ENCODE measurements around the gene GUCD1. TPM values are rescaled to one million over a fixed set of nuclear protein-coding genes. Genes with fewer than 3 reads are reported as not detected.

The GUCD1 gene
- total RNA-seq, 1 experiment from 2014 or later = 112 TPM

GRCh38 chr22:24585461-24585860, 30.5 kb upstream of the GUCD1 start:
- Histone ChIP-seq H3K4me1 (replicated peaks) (peaks cover 13% of the 10 kb centered on the region), H3K36me3 (no peaks in the 10 kb centered on the region), H3K4me3 (no peak overlapping the region), H3K27ac (no peak overlapping the region), H3K27me3 (replicated peaks) (no peaks in the 10 kb centered on the region), H3K9me3 (replicated peaks) (no peaks in the 10 kb centered on the region)
- DNase-seq (ENCODE audit: low read depth in 1 of 2, low spot score in 2 of 2) = no peak

- no peak for DNase-seq (ENCODE audit: low read depth in 1 of 2, low spot score in 2 of 2)
- no peaks in the 10 kb centered on the region for H3K27me3 ChIP-seq (replicated peaks)
- no peak overlapping the region for H3K4me3 ChIP-seq
- peaks cover 13% of the 10 kb centered on the region for H3K4me1 ChIP-seq (replicated peaks)
- no peak overlapping the region for H3K27ac ChIP-seq
- H3K36me3 ChIP-seq = no peaks in the 10 kb centered on the region
- H3K9me3 ChIP-seq (replicated peaks) = no peaks in the 10 kb centered on the region
These were observed 30.0 kb upstream of the GUCD1 start for GRCh38 chr22:24584871-24585411.

- Histone ChIP-seq H3K4me3 (no peak overlapping the region), H3K4me1 (replicated peaks) (peaks cover 13% of the 10 kb centered on the region), H3K9me3 (replicated peaks) (no peaks in the 10 kb centered on the region), H3K27ac (no peak overlapping the region), H3K27me3 (replicated peaks) (no peaks in the 10 kb centered on the region), H3K36me3 (no peaks in the 10 kb centered on the region)
- no peak for DNase-seq (ENCODE audit: low read depth in 1 of 2, low spot score in 2 of 2)
These were observed 29.3 kb upstream of the GUCD1 start for GRCh38 chr22:24584166-24584790.

- no peaks in the 10 kb centered on the region for H3K27me3 ChIP-seq (replicated peaks)
- no peaks in the 10 kb centered on the region for H3K9me3 ChIP-seq (replicated peaks)
- no peak overlapping the region for H3K4me3 ChIP-seq
- H3K36me3 ChIP-seq = no peaks in the 10 kb centered on the region
- peak; percentile 34 to 65 for DNase-seq (ENCODE audit: low read depth in 1 of 2, low spot score in 2 of 2)
- no peak overlapping the region for H3K27ac ChIP-seq
- peaks cover 13% of the 10 kb centered on the region for H3K4me1 ChIP-seq (replicated peaks)
These were observed 28.6 kb upstream of the GUCD1 start for GRCh38 chr22:24583221-24584165.

GRCh38 chr22:24582056-24582814, 27.3 kb upstream of the GUCD1 start:
- H3K4me3 ChIP-seq = no peak overlapping the region
- no peaks in the 10 kb centered on the region; the same call in 1 of the 2 replicates for H3K36me3 ChIP-seq
- DNase-seq (ENCODE audit: low read depth in 1 of 2, low spot score in 2 of 2) = no peak
- H3K9me3 ChIP-seq (replicated peaks) = no peaks in the 10 kb centered on the region
- no peak overlapping the region for H3K27ac ChIP-seq
- no peaks in the 10 kb centered on the region for H3K27me3 ChIP-seq (replicated peaks)
- H3K4me1 ChIP-seq (replicated peaks) = peaks cover 13% of the 10 kb centered on the region

GRCh38 chr22:24580276-24580675, 25.3 kb upstream of the GUCD1 start:
- no peaks in the 10 kb centered on the region for H3K27me3 ChIP-seq (replicated peaks)
- no peak overlapping the region for H3K4me3 ChIP-seq
- H3K4me1 ChIP-seq (replicated peaks) = peaks cover 13% of the 10 kb centered on the region
- H3K27ac ChIP-seq = no peak overlapping the region
- DNase-seq (ENCODE audit: low read depth in 1 of 2, low spot score in 2 of 2) = no peak
- H3K9me3 ChIP-seq (replicated peaks) = no peaks in the 10 kb centered on the region
- peaks cover 11% of the 10 kb centered on the region; the same call in 1 of the 2 replicates for H3K36me3 ChIP-seq

- DNase-seq (ENCODE audit: low read depth in 1 of 2, low spot score in 2 of 2) = no peak
- peaks cover 20% of the 10 kb centered on the region; the same call in 1 of the 2 replicates for H3K36me3 ChIP-seq
- H3K27me3 ChIP-seq (replicated peaks) = no peaks in the 10 kb centered on the region
- no peak overlapping the region for H3K27ac ChIP-seq
- H3K4me3 ChIP-seq = no peak overlapping the region
- H3K9me3 ChIP-seq (replicated peaks) = no peaks in the 10 kb centered on the region
- peaks cover 13% of the 10 kb centered on the region for H3K4me1 ChIP-seq (replicated peaks)
These were observed 24.3 kb upstream of the GUCD1 start for GRCh38 chr22:24579258-24579601.

- Histone ChIP-seq H3K4me1 (replicated peaks) (peaks cover 8% of the 10 kb centered on the region), H3K9me3 (replicated peaks) (no peaks in the 10 kb centered on the region), H3K27me3 (replicated peaks) (no peaks in the 10 kb centered on the region), H3K27ac (no peak overlapping the region), H3K4me3 (no peak overlapping the region), H3K36me3 (peaks cover 27% of the 10 kb centered on the region)
- DNase-seq (ENCODE audit: low read depth in 1 of 2, low spot score in 2 of 2) = no peak
These were observed 23.7 kb upstream of the GUCD1 start for GRCh38 chr22:24578355-24579257.

- Histone ChIP-seq H3K27me3 (replicated peaks) (no peaks in the 10 kb centered on the region), H3K4me1 (replicated peaks) (no peaks in the 10 kb centered on the region), H3K9me3 (replicated peaks) (no peaks in the 10 kb centered on the region), H3K36me3 (peaks cover 45% of the 10 kb centered on the region), H3K27ac (no peak overlapping the region), H3K4me3 (no peak overlapping the region)
- DNase-seq (ENCODE audit: low read depth in 1 of 2, low spot score in 2 of 2) = no peak
These were observed 21.8 kb upstream of the GUCD1 start for GRCh38 chr22:24576778-24577177.

- no peak for DNase-seq (ENCODE audit: low read depth in 1 of 2, low spot score in 2 of 2)
- H3K27me3 ChIP-seq (replicated peaks) = no peaks in the 10 kb centered on the region
- no peak overlapping the region for H3K4me3 ChIP-seq
- H3K27ac ChIP-seq = no peak overlapping the region
- H3K36me3 ChIP-seq = peaks cover 76% of the 10 kb centered on the region
- H3K9me3 ChIP-seq (replicated peaks) = no peaks in the 10 kb centered on the region
- H3K4me1 ChIP-seq (replicated peaks) = peaks cover 8% of the 10 kb centered on the region
These were observed 16.3 kb upstream of the GUCD1 start for GRCh38 chr22:24571266-24571665.

- no peak for DNase-seq (ENCODE audit: low read depth in 1 of 2, low spot score in 2 of 2)
- H3K4me3 ChIP-seq = no peak overlapping the region
- H3K36me3 ChIP-seq = peaks cover 79% of the 10 kb centered on the region
- H3K27me3 ChIP-seq (replicated peaks) = no peaks in the 10 kb centered on the region
- H3K9me3 ChIP-seq (replicated peaks) = no peaks in the 10 kb centered on the region
- no peak overlapping the region for H3K27ac ChIP-seq
- peaks cover 14% of the 10 kb centered on the region for H3K4me1 ChIP-seq (replicated peaks)
These were observed 12.7 kb upstream of the GUCD1 start for GRCh38 chr22:24567668-24568067.

- DNase-seq (ENCODE audit: low read depth in 1 of 2, low spot score in 2 of 2) = no peak
- H3K36me3 ChIP-seq = peaks cover 79% of the 10 kb centered on the region
- H3K4me3 ChIP-seq = no peak overlapping the region
- H3K9me3 ChIP-seq (replicated peaks) = no peaks in the 10 kb centered on the region
- peaks cover 14% of the 10 kb centered on the region for H3K4me1 ChIP-seq (replicated peaks)
- H3K27me3 ChIP-seq (replicated peaks) = no peaks in the 10 kb centered on the region
- H3K27ac ChIP-seq = no peak overlapping the region
These were observed 12.1 kb upstream of the GUCD1 start for GRCh38 chr22:24566899-24567511.
